Ascending aorta (tissue), 2 donors: ENCODE results near the gene PPEF2. TPM values are rescaled to one million over a fixed set of nuclear protein-coding genes. Genes with fewer than 3 reads are reported as not detected.

Experiments used
- DNase-seq, 2 donors: peaks; one replicate each; pipeline ENCODE4 v3.0.0-alpha.2; 2019; ENCODE audit warnings: low spot score in 2 of 2
- H3K27ac ChIP-seq, 2 donors: fragments of 200-600 bp; sonication (generic); one replicate each; pipeline ENCODE4 v1.5.1; 2016 to 2017; ENCODE audit warnings: mild to moderate bottlenecking in 1 of 2
- H3K27me3 ChIP-seq: fragments of 200-600 bp; sonication (generic); one replicate; pipeline ENCODE4 v1.5.1; 2017
- H3K36me3 ChIP-seq, 2 donors: fragments of 200-600 bp; sonication (generic); one replicate each; pipeline ENCODE4 v1.5.1; 2016
- H3K4me1 ChIP-seq, 2 donors: fragments of 200-600 bp; sonication (generic); one replicate each; pipeline ENCODE4 v1.5.1; 2016 to 2017; ENCODE audit warnings: mild to moderate bottlenecking in 1 of 2
- H3K4me3 ChIP-seq, 2 donors: fragments of 200-600 bp; sonication (generic); one replicate each; pipeline ENCODE4 v1.5.1; 2016 to 2017; ENCODE audit warnings: mild to moderate bottlenecking in 1 of 2
- H3K9me3 ChIP-seq, 2 donors: fragments of 200-600 bp; sonication (generic); one replicate each; pipeline ENCODE4 v1.5.1; 2016
- intact Hi-C: fragments of 100-400 bp; cut with DNase I; formaldehyde crosslinking; loops from one replicate; pipeline ENCODE4 v1.15.1; 2023
- total RNA-seq: library from RNA; depleted of rRNA; stranded (reverse); fragments of >200 nt; gene quantifications from one replicate; pipeline ENCODE4 v1.1.0, GENCODE V29; 2016
- TF ChIP-seq, protein P1 (sequence below), 3 experiments: fragments of 200-600 bp in 2 of 3; fragments of 450-650 bp in 1 of 3; sonication (generic) in 2 of 3; IDR thresholded peaks; one replicate each; pipeline ENCODE4 v1.5.1; 2016 to 2019; ENCODE audit warnings: antibody characterized with exemption in 3 of 3, mild to moderate bottlenecking in 1 of 3, moderate library complexity in 1 of 3

Gene PPEF2
- total RNA-seq, 1 donor from 2014 or later: not detected

DNA sequence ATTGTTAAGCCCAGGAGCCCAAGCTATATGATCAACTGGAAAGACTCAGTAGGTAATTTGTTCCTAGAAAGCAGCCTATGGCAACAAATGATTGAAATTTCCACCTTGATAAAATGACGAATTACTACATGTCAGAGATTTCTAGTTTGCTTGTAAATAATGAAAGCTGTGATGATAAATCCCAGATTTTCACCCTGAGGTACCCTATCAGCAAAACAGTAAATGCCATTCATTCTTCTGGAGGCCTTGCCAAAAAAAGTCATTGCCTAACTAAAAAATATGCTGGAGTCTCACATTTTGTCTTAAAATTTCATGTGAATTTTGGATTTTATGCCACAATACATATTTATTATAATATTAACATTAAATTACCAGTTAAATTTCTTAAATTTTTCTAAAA, 71.3 kb downstream of the PPEF2 start:
- Histone ChIP-seq H3K4me1 (no peaks in the 10 kb centered on the region), H3K36me3 (no peaks in the 10 kb centered on the region), H3K27me3 (no peaks in the 10 kb centered on the region), H3K4me3 (no peak overlapping the region), H3K27ac (no peak overlapping the region), H3K9me3 (no peaks in the 10 kb centered on the region)
- DNase-seq: no peak
- TF ChIP-seq, protein P1, sequence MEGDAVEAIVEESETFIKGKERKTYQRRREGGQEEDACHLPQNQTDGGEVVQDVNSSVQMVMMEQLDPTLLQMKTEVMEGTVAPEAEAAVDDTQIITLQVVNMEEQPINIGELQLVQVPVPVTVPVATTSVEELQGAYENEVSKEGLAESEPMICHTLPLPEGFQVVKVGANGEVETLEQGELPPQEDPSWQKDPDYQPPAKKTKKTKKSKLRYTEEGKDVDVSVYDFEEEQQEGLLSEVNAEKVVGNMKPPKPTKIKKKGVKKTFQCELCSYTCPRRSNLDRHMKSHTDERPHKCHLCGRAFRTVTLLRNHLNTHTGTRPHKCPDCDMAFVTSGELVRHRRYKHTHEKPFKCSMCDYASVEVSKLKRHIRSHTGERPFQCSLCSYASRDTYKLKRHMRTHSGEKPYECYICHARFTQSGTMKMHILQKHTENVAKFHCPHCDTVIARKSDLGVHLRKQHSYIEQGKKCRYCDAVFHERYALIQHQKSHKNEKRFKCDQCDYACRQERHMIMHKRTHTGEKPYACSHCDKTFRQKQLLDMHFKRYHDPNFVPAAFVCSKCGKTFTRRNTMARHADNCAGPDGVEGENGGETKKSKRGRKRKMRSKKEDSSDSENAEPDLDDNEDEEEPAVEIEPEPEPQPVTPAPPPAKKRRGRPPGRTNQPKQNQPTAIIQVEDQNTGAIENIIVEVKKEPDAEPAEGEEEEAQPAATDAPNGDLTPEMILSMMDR (IDR thresholded peaks at IDR 0.05): no peak
- intact Hi-C loops: no loop called here

DNA sequence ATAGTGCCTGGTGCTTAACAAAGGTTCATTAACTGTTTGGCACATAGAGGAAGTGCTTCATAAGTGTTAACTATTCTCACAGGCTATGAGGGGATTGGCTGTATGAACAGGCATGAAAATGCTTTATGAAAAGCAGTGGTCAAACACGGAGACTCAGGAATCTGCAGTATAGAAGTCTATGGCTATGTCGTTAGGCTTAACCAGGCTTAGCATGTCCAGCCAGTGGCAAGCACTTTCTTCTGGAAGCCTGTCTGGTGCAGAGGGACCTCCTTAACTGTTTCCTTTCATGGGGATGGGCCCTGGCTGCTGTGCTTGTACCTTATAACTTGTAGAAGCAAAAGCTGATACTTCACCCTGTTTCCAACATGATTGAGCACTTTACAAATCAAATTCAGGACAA, 78.4 kb downstream of the PPEF2 start:
- Histone ChIP-seq H3K36me3 (no peaks in the 10 kb centered on the region), H3K4me1 (no peaks in the 10 kb centered on the region), H3K9me3 (no peaks in the 10 kb centered on the region), H3K27me3 (no peaks in the 10 kb centered on the region), H3K27ac (no peak overlapping the region), H3K4me3 (no peak overlapping the region)
- TF ChIP-seq, protein P1 (IDR thresholded peaks at IDR 0.05): no peak
- DNase-seq: no peak
- intact Hi-C loops: no loop called here

DNA sequence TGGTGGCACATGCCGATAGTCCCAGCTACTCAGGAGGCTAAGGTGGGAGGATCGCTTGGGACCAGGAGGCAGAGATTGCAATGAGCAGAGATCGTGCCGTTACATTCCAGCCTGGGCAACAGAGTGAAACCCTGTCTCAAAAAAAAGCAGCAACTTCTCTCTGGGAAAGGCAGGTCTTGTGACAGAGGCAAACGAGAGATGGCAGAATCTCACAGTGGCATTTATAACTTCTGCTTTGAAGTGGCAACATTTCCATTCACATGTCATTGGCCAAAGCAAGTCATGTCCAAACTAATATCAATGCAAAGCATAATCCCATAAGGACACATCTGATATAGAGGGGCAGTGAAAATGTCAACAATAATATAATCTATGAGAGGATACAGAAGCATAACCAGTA, 79.8 kb downstream of the PPEF2 start:
- no peak for DNase-seq
- Histone ChIP-seq H3K9me3 (no peaks in the 10 kb centered on the region), H3K36me3 (no peaks in the 10 kb centered on the region), H3K4me1 (no peaks in the 10 kb centered on the region), H3K4me3 (no peak overlapping the region), H3K27me3 (no peaks in the 10 kb centered on the region), H3K27ac (no peak overlapping the region)
- TF ChIP-seq, protein P1 (IDR thresholded peaks at IDR 0.05): no peak
- intact Hi-C loops: no loop called here

DNA sequence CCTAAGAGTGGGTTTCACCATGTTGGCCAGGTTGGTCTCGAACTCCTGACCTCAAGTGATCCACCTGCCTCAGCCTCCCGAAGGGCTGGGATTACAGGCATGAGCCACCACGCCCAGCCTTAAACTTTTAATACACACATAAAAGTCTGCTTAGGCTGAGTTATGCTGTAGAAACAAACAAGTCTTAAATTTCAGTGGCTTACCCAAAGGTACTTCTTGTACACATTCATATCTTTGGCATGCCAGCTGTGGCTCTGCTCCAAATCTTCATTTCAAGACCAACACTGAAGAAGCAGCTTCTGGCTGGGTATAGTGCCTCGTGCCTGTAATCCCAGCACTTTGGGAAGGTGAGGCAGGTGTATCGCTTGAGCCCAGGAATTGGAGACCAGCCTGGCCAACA, 80.3 kb downstream of the PPEF2 start:
- no peak overlapping the region for H3K4me3 ChIP-seq
- no peaks in the 10 kb centered on the region for H3K9me3 ChIP-seq
- no peaks in the 10 kb centered on the region for H3K4me1 ChIP-seq
- no peak for DNase-seq
- intact Hi-C loops: no loop called here
- H3K27ac ChIP-seq: no peak overlapping the region
- no peaks in the 10 kb centered on the region for H3K36me3 ChIP-seq
- no peaks in the 10 kb centered on the region for H3K27me3 ChIP-seq
- TF ChIP-seq, protein P1 (IDR thresholded peaks at IDR 0.05): no peak

DNA sequence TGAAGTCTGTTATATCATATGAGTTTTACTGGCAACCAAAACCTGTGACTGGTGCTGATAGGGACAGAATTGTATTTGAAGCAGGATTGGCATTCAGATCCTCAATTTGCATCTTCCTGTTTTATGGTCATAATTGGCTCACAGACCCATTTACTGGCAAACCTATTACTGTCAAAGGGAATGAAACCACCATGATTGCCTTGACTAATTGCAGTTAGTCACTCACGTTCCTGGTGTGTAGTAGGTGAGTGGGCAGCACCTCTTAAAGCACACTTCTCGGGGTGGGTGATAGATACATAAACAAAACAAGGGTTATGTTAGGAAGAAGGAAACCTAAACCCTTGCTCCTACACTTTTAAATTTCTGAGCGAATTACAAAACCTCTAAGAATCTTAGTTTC, 81.0 kb downstream of the PPEF2 start:
- Histone ChIP-seq H3K36me3 (no peaks in the 10 kb centered on the region), H3K27ac (no peak overlapping the region), H3K4me3 (no peak overlapping the region), H3K9me3 (no peaks in the 10 kb centered on the region), H3K27me3 (no peaks in the 10 kb centered on the region), H3K4me1 (no peaks in the 10 kb centered on the region)
- DNase-seq: no peak
- intact Hi-C loops: no loop called here
- TF ChIP-seq, protein P1 (IDR thresholded peaks at IDR 0.05): no peak

DNA sequence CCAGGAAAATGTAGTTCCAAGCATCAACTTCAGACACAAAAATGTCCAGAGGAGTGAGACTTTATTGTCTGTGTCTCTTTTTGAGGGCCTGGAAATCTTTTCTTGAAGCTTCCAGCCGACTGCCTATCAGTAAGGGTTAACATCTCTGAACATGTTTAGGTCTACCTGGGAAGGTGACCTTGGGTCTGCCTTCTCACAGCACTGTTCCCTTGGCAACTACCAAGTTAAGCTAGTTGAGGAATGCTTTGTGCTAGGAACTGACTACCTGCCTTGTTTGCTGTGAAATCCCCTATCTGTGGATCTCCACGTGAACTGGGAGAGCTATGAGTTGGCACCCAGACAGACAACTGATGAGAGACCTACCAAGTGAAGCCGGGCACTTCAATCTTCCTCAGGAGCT, 81.6 kb downstream of the PPEF2 start:
- DNase-seq: no peak
- Histone ChIP-seq H3K4me1 (no peaks in the 10 kb centered on the region), H3K4me3 (no peak overlapping the region), H3K36me3 (peaks cover 5% of the 10 kb centered on the region in 2 donors), H3K27me3 (no peaks in the 10 kb centered on the region), H3K27ac (no peak overlapping the region), H3K9me3 (no peaks in the 10 kb centered on the region)
- TF ChIP-seq, protein P1 (IDR thresholded peaks at IDR 0.05): no peak
- intact Hi-C loops: no loop called here
